ENCODE data around the gene ACTRT3.

- TF ChIP-seq ZNF274 (IDR thresholded peaks at IDR 0.05; ENCODE audit: low read depth, low read length) (no peak), YY1 (IDR thresholded peaks at IDR 0.05; ENCODE audit: insufficient read depth, insufficient read length) (no peak), SUZ12 (IDR thresholded peaks at IDR 0.05; ENCODE audit: extremely low read depth, insufficient read depth, insufficient read length) (no peak)
These were observed 14.7 kb downstream of the ACTRT3 start for GRCh38 chr3:169754711-169755110.
